ENCODE data around the gene CST3.
A peak's percentile ranks its signal among the peaks of the same experiment; 100 is the strongest.

The CST3 gene

DNA sequence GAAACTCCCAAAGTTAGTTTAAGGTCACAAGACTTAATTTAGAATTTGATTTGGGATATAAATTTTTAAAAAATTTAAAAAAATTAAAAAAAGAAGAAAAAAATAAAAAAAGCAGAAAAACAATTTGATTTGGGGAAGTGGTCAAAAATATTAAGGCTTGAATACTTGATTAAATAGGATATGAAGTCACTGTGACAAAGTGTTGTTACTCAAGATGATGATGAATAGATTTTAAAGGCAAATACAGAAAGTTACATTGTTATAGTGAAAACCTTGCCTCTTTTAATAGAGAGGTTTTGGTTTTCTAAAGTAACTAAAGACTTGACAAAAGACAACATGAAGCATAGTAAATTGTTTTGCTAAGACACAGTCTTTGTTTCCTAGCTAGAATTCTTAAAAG lies 39.3 kb downstream of the CST3 start:
- peak in 1 of 2 donors; percentile 22 for DNase-seq

DNA sequence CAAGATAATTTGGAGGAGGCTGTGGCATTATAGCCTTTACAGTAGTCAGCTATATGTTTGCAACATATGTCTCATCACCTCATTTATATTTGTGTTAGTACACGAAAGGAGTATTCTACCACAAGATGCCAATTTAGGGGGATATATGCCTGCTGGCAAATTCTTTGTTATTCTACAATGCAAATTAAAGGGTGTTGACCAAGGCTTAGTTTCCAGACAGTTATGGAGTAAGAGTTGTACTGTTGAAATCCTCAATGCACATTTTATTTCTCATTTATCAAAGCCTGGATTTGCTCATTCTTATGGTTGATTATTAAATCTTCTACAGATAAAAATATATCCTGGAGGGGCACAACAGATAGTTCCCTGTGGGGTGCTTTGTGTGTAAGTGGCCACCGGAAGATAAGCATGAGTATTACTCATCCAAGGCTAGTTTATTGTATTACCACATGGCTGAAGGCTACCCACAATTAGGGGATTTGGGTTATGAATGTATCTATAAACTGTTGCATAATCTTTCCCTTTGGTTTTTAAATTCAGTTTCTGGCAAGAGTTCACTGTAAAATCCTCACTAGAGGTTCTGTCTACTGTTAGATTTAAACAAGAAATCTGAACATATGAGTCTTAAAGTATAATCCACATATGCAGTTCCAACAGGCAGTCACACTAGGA lies 41.0 kb downstream of the CST3 start:
- DNase-seq: peak; percentile 12 to 32

GRCh38 chr20:23595941-23596340 lies 41.8 kb downstream of the CST3 start:
- DNase-seq: no peak

DNA sequence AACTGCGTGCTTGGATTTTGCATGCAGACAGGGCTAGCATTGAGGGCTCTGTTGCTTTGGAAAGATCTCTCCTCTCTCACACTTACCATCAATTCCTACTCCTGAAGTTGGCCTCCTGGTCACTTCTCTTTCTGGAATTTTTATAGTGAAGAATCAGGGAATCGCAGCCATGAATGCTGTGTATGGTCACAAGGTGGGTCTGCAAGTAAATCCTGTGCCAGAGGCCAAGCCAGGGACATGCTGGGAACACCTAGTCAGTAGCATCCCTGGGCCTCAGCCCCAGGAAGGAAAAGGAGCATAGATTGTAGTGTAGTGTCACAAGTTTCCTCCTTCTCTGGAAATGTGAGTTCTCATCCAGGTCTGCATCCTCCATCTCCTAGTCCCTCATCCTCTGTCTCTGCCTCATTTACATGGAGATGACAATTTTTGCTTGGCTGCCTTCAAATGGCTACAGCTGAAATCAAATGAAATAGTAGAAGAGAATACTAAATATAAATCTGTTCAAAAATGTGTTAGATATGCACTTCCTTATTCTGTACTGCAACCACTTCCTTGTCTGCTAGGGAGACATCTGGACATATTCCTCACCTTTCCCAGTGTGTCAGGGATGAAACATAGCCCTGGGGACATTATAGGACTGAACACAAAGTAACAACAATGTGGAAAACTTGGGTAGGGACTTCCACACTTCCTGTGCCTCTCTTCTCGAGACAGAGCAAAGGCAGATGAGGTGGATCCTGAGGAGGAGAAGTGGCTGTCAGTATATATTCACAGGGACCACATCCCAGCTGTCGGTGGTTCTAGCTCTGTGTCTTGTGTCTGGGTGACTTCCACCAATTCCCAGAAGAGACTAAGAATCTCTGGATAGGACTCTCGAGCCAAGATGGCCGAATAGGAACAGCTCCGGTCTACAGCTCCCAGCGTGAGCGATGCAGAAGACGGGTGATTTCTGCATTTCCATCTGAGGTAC lies 49.0 kb downstream of the CST3 start:
- no peak for DNase-seq

DNA sequence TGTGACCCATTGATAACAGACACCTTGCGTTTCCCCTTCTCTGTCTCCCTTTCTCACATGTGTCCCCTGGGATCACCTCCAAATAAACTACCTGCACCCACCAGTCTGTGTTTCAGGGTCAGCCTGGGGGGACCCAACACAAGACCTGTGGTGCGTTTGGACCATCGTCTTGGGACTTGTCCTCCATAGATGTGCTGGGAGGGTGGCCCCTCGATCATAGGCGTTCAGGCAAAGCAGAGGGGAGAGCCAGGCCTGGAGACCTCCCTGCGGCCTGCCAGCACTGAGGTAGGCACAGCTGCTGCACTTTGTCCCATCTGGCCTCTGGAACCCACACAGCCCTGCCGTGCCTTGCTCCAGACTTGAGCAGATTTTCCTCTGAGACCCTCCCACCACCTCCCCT lies 50.1 kb downstream of the CST3 start:
- DNase-seq: no peak

- DNase-seq: no peak
Observed at GRCh38 chr20:23586735-23587525, 50.8 kb downstream of the CST3 start.

GRCh38 chr20:23585808-23586734 lies 51.7 kb downstream of the CST3 start:
- DNase-seq: no peak

DNA sequence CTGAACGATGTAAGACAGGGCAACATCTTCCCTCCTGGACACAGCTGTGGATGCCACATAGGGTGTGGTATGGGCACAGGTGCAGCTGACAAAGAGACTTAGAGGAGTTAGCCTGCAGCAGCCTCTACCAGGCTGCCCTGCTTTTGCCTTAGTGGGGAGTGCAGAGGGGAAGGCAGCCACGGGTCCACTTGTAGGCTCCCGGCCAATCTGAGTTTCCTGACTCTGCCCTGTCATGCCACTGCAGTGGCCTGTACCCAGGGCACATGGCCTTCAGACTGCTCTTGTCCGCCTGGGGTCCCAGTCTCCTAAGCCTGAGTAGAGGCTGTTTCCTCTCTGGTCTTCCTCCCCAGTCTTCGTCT lies 52.3 kb downstream of the CST3 start:
- DNase-seq: no peak

- DNase-seq: no peak
Observed at GRCh38 chr20:23584434-23585199, 53.1 kb downstream of the CST3 start.
